ENCODE data around the gene CASQ2.

The CASQ2 gene

GRCh38 chr1:115726570-115726969, 41.9 kb downstream of the CASQ2 start:
- DNase-seq, result no peak

- no peak for DNase-seq
Measured at GRCh38 chr1:115726161-115726560, 42.4 kb downstream of the CASQ2 start.

- DNase-seq, result no peak
Measured at GRCh38 chr1:115725600-115725999, 42.9 kb downstream of the CASQ2 start.

GRCh38 chr1:115723756-115724155, 44.8 kb downstream of the CASQ2 start:
- DNase-seq, result no peak

- no peak for DNase-seq
Measured at GRCh38 chr1:115722221-115722620, 46.3 kb downstream of the CASQ2 start.

- DNase-seq, result no peak
Measured at GRCh38 chr1:115719285-115719684, 49.2 kb downstream of the CASQ2 start.

- no peak for DNase-seq
Measured at GRCh38 chr1:115718011-115718754, 50.3 kb downstream of the CASQ2 start.

GRCh38 chr1:115717541-115717940, 51.0 kb downstream of the CASQ2 start:
- no peak for DNase-seq

GRCh38 chr1:115714572-115715141, 53.9 kb downstream of the CASQ2 start:
- no peak for DNase-seq

GRCh38 chr1:115713906-115714305, 54.6 kb downstream of the CASQ2 start:
- DNase-seq, result no peak

- DNase-seq, result no peak
Measured at GRCh38 chr1:115712911-115713609, 55.5 kb downstream of the CASQ2 start.

GRCh38 chr1:115710859-115711624, 57.5 kb downstream of the CASQ2 start:
- DNase-seq, result no peak

GRCh38 chr1:115706587-115707425, 61.7 kb downstream of the CASQ2 start:
- DNase-seq, result peak in 1 of 2 experiments; percentile 11

GRCh38 chr1:115705963-115706362, 62.6 kb downstream of the CASQ2 start:
- no peak for DNase-seq

- no peak for DNase-seq
Measured at GRCh38 chr1:115705085-115705951, 63.2 kb downstream of the CASQ2 start.

- no peak for DNase-seq
Measured at GRCh38 chr1:115702959-115703358, 65.6 kb downstream of the CASQ2 start.

GRCh38 chr1:115701090-115701489, 67.4 kb downstream of the CASQ2 start:
- DNase-seq, result no peak

GRCh38 chr1:115697619-115698018, 70.9 kb downstream of the CASQ2 start:
- no peak for DNase-seq

- DNase-seq, result no peak
Measured at GRCh38 chr1:115694805-115695204, 73.7 kb downstream of the CASQ2 start.

GRCh38 chr1:115692224-115692623, 76.3 kb downstream of the CASQ2 start:
- no peak for DNase-seq

- DNase-seq, result no peak
Measured at GRCh38 chr1:115690972-115691371, 77.5 kb downstream of the CASQ2 start.

Data from SW 1271 (cell line).